ENCODE measurements around the gene LPP. TPM values are rescaled to one million over a fixed set of nuclear protein-coding genes. Genes with fewer than 3 reads are reported as not detected.

LPP gene
- total RNA-seq, 2 donors from 2014 or later: 52.7 to 56.7 TPM

DNA sequence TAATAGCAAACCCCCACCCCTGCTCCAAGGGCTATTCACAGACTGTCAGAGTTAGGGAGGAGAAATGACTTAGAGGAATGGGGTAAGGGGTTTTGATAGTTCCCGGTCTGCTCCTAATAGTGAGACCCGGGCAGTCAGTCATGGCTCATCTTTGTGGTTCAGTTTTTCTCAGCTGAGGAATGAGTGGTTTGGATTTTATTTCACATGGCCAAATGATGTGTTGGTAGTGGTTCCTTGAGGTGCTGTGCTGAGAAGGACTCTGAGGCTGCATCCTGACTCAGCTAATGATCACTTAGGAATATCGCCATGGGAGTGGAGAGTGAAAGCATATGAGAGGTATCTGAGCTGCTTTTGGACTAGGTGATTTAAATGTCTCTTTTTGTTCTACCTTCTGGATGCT, 80.2 kb downstream of the LPP start:
- Mint-ChIP-seq H3K27me3 (no peaks in the 10 kb centered on the region), H3K9me3 (peaks cover 4% of the 10 kb centered on the region), H3K27ac (no peak overlapping the region), H3K4me1 (ENCODE audit: low read depth in 2 of 2) (peaks cover 17 to 24% of the 10 kb centered on the region in 2 donors), H3K4me3 (no peak overlapping the region), H3K36me3 (no peaks in the 10 kb centered on the region)
- ATAC-seq: no peak
- no peak for DNase-seq (ENCODE audit: low spot score)

DNA sequence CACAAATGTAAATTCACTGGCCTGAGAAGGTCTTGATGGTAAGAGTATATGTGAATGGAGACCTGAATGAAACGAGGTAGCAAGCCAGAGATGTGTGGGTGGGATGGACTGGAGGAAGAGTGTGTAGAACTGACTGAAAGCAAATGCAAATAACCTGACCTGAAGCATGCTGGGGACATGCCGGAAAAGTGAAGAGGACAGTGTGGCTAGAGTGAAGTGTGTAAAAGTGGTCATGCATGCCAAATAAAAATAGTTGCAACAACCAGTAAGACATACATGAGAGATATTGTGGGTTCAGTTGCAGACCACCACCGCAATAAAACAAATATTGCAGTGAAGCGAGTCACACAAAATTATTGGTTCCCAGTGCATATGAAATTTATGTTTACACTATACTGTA, 82.3 kb downstream of the LPP start:
- Mint-ChIP-seq H3K4me1 (ENCODE audit: low read depth in 2 of 2) (peaks cover 21 to 22% of the 10 kb centered on the region in 2 donors), H3K27me3 (no peaks in the 10 kb centered on the region), H3K4me3 (no peak overlapping the region), H3K36me3 (no peaks in the 10 kb centered on the region), H3K9me3 (peaks cover 4% of the 10 kb centered on the region), H3K27ac (no peak overlapping the region)
- DNase-seq (ENCODE audit: low spot score) (no peak), ATAC-seq (no peak)

DNA sequence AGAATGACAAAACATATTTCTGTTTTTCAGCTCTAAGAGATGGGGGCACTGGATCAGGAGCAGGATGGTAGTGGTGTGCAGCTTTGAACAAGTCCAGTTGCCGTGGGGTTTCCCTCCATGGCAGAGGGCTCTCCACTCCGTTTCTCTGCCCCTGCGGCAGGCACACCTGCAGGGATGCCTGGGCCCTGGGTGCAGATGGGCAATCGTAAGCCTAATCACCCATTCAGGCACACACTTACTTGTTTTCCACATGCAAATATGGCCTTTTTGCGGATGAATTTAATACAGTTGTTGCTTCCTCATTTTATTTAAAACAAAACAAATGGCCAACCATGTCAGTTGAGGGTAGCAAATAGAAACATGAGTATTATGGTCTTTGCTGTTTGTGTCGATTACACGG, 85.1 kb downstream of the LPP start:
- Mint-ChIP-seq H3K9me3 (peaks cover 4% of the 10 kb centered on the region), H3K4me1 (ENCODE audit: low read depth in 2 of 2) (peaks cover 17 to 24% of the 10 kb centered on the region in 2 donors), H3K27ac (no peak overlapping the region), H3K27me3 (no peaks in the 10 kb centered on the region), H3K36me3 (no peaks in the 10 kb centered on the region), H3K4me3 (no peak overlapping the region)
- no peak for ATAC-seq
- DNase-seq (ENCODE audit: low spot score): no peak

DNA sequence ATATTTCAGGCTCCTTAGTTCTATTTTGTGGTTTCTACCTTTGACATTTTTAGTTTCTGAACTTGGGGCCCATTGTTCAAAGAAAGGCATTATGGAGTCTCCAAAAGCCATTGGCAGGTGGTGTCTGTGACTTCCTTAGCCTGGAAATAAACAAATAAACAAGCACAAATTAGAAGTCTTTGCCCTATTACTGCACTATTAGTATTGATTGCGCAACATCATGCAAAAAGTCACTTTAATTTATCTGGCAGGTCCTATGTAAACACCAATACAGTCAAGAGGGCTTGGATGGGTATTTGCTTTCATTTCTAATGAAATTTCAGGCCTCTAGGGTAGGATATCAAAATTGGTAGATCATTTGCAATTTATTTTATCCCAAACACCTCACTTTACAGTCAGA, 85.6 kb downstream of the LPP start:
- peaks cover 16 to 23% of the 10 kb centered on the region in 2 donors for H3K4me1 Mint-ChIP-seq (ENCODE audit: low read depth in 2 of 2)
- DNase-seq (ENCODE audit: low spot score) (no peak), ATAC-seq (no peak)
- H3K9me3 Mint-ChIP-seq: peaks cover 4% of the 10 kb centered on the region
- no peak overlapping the region for H3K4me3 Mint-ChIP-seq
- no peak overlapping the region for H3K27ac Mint-ChIP-seq
- no peaks in the 10 kb centered on the region for H3K27me3 Mint-ChIP-seq
- H3K36me3 Mint-ChIP-seq: no peaks in the 10 kb centered on the region

DNA sequence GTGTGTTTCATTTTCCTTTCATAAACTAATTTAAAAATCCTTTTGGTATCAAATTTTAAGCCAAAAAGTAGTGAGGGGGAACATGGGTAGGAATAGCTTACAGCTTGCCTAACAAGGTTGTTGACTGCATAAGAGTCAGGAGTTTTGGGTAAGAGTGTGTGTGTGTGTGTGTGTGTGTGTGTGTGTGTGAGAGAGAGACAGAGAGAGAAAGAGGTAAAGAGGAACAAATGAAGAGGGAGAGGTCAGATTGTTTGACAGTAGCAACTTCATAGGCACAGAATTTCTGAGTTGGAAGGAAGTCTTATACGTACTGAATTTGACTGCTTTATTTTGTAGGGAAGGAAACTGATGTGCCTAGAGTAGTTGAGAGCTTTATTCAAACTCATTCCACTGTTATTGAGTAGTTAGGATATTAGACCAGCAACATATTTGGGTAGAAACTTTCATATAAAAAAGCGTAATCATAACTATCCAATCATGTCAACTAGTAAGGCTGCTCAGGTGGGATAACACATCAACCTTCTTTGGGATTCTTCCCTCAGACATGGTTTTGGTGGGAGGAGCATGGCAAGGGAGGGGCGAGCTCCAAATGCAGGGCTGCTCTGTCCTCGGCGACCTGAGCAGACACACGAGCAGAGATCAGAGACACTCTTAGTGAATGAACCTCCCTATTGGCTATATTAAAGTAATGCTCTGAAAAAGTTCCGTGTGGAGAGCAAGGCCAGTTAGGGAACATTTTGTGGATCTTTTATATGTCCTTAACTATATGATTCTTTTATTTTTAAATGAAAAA, 86.4 kb downstream of the LPP start:
- H3K4me3 Mint-ChIP-seq: no peak overlapping the region

DNA sequence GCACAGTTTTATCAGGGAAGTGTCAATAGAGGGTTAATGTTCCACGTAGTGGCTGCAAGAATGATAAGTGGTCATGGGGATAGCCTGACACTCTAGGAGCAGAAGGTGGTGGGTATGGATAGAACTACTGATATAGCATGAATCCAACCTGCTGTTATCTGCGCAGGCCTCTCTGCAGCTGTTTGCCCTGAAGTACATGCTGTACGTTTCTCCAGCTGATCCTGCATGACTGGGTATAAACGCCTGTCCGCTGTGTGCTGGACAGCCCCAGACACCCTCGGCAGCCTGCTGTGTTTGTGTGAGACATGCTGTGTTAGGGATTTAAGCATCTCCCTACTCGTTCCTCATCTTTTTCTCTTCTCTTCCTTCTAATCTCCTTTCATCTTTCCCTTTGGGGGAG, 87.1 kb downstream of the LPP start:
- no peak for DNase-seq (ENCODE audit: low spot score)
- no peak overlapping the region for H3K27ac Mint-ChIP-seq
- no peak overlapping the region for H3K4me3 Mint-ChIP-seq
- H3K36me3 Mint-ChIP-seq: no peaks in the 10 kb centered on the region
- no peaks in the 10 kb centered on the region for H3K27me3 Mint-ChIP-seq
- no peaks in the 10 kb centered on the region for H3K9me3 Mint-ChIP-seq
- ATAC-seq: no peak
- H3K4me1 Mint-ChIP-seq (ENCODE audit: low read depth in 2 of 2): peaks cover 24 to 27% of the 10 kb centered on the region in 2 donors

More for the DNA sequence above, 86.4 kb downstream of the LPP start:
- ATAC-seq (no peak), DNase-seq (ENCODE audit: low spot score) (no peak)
- Mint-ChIP-seq H3K4me1 (ENCODE audit: low read depth in 2 of 2) (peaks cover 17 to 22% of the 10 kb centered on the region in 2 donors), H3K9me3 (no peaks in the 10 kb centered on the region), H3K27ac (no peak overlapping the region), H3K36me3 (no peaks in the 10 kb centered on the region), H3K27me3 (no peaks in the 10 kb centered on the region)

DNA sequence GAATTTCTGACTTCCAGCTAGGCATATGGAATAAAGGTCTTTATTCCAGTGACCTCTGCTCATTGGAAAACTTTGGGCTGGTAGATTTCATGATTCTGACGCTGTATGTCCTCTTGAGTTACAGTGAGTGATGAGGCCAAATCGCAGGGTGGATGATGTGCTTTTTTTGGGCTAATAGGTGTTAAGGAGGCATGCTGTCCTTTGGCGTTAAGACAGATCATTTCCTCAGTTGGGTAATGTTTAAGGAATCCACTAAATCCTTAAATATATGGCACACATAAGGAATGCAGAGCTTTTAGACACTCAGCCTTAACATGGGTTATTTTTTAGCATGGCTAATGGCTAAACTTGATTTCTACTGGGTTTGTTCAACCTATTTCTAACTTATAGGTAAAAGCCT, 87.9 kb downstream of the LPP start:
- Mint-ChIP-seq H3K4me1 (ENCODE audit: low read depth in 2 of 2) (peaks cover 28% of the 10 kb centered on the region in 2 donors), H3K27ac (peak overlapping the region in 1 of 2 donors; percentile 52), H3K4me3 (no peak overlapping the region)

DNA sequence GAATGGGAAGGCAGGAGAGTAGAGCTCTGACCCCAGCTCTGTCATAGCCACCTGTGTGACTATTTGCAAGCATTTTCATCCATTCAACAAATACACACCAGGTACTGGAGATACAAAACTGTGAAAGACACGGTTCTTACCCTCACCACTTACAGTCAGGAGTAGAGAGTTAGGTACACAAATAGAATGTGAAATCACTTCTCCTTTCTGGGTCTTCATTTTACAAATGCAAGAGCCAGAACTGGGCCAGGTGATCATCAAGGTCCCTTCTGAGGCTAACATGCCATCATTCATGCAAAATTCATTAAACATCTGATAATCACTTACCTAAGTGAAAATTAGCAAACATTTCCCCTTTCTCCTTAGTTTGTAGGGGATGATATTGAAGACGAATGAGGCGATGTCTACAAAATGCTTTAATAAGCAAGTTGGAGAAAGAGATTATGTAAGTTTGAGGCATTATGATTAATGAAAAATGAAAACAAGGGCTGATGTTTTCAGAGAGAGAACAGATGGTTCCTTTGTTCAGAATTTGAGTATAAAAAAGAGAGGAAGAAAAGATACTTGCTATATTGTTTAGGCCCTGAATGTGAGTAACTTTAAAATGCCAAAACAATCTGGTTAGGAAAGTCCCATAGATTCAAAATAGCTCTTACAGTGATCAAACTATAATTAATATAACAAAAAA, 88.6 kb downstream of the LPP start:
- ATAC-seq: no peak
- peaks cover 24 to 25% of the 10 kb centered on the region in 2 donors for H3K4me1 Mint-ChIP-seq (ENCODE audit: low read depth in 2 of 2)

More for the DNA sequence above, 87.9 kb downstream of the LPP start:
- H3K9me3 Mint-ChIP-seq: no peaks in the 10 kb centered on the region
- ATAC-seq (no peak), DNase-seq (ENCODE audit: low spot score) (no peak)
- no peaks in the 10 kb centered on the region for H3K27me3 Mint-ChIP-seq
- H3K36me3 Mint-ChIP-seq: no peaks in the 10 kb centered on the region

DNA sequence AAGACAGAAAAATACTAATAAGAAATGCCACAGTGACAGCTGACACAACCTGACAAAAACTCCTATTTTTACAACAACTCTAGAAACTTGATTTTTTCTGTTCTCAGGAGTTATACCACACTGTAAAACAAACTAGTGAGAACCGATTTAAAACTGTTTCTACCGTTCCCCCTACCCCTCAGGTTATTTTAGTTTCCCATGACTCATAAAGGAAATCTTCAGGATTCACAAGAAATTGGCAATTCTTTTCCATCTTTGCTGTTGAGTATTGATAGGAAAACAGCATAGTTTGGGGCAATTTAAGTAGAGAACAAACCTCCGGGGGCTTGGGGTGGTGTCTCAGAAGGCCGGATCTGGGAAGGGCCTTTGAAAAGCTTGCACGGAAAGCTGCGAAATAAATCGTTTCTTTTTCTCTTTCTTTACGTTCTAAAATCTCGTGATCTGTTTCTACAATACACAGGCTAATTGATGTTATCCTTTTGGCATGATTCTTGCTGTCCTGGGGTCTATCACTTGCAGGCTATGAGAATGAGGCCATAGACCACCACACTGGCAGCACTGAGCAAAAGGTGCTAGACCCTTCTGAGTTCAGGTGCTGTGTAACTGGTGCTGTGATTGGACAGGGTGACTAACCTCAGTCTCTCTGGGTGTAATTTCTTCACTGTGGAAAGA, 89.3 kb downstream of the LPP start:
- H3K4me3 Mint-ChIP-seq: no peak overlapping the region
- DNase-seq (ENCODE audit: low spot score) (no peak), ATAC-seq (no peak)
- no peaks in the 10 kb centered on the region for H3K27me3 Mint-ChIP-seq
- no peak overlapping the region for H3K27ac Mint-ChIP-seq
- H3K36me3 Mint-ChIP-seq: no peaks in the 10 kb centered on the region
- H3K9me3 Mint-ChIP-seq: no peaks in the 10 kb centered on the region
- peaks cover 24 to 25% of the 10 kb centered on the region in 2 donors for H3K4me1 Mint-ChIP-seq (ENCODE audit: low read depth in 2 of 2)

More for the DNA sequence above, 88.6 kb downstream of the LPP start:
- DNase-seq (ENCODE audit: low spot score): no peak
- H3K27me3 Mint-ChIP-seq: no peaks in the 10 kb centered on the region
- no peaks in the 10 kb centered on the region for H3K9me3 Mint-ChIP-seq
- peak overlapping the region in 1 of 2 donors; percentile 52 for H3K27ac Mint-ChIP-seq
- H3K4me3 Mint-ChIP-seq: no peak overlapping the region
- no peaks in the 10 kb centered on the region for H3K36me3 Mint-ChIP-seq

DNA sequence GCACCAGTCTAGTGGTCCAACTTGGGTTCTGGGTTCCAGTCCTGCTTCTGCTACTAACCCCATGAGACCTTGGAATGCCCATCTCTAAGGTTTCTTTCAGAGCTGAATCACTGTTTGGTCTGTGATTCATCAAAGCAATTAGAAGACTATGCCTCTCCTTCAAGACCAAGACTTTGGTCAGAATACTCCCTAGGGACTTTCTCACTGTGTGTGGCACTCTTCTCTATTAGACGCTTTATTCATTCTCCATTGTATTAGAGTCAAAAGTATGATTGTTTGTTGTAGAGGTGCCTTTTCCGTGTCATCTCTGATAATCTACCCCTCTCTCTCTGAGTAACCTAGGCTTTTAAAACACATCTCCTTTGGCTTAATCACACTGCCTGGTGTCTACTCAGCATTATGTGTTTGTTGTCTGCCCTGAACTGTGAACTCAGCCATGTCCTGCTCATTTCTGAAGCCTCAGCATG, 90.5 kb downstream of the LPP start:
- DNase-seq (ENCODE audit: low spot score): no peak
- H3K27ac Mint-ChIP-seq: peak overlapping the region in 1 of 2 donors; percentile 10
- H3K4me3 Mint-ChIP-seq: no peak overlapping the region
- no peaks in the 10 kb centered on the region for H3K9me3 Mint-ChIP-seq
- no peaks in the 10 kb centered on the region for H3K27me3 Mint-ChIP-seq
- H3K36me3 Mint-ChIP-seq: no peaks in the 10 kb centered on the region
- H3K4me1 Mint-ChIP-seq (ENCODE audit: low read depth in 2 of 2): peaks cover 24 to 25% of the 10 kb centered on the region in 2 donors
- ATAC-seq: no peak

DNA sequence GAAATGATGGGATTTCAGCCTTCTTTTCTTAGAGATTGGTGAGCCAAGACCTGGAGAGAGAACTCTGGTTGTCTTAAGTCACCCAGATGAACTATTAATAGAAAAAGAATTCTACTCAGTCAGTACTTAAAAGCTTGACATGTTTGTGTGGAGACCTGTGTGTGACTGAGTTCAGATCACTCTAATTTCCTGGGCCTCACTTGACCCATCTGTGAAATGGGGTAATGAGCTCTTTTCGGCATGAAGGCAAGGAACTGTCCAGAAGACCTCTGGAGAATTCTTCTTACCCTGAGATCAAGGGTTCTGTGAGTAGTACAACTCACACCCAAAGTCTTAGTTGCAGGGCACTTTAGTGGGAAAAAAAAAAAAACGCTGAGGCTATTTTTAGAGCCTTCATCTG, 92.9 kb downstream of the LPP start:
- Mint-ChIP-seq H3K4me1 (ENCODE audit: low read depth in 2 of 2) (peaks cover 25 to 35% of the 10 kb centered on the region in 2 donors), H3K27me3 (no peaks in the 10 kb centered on the region), H3K9me3 (peaks cover 3% of the 10 kb centered on the region), H3K4me3 (no peak overlapping the region), H3K27ac (no peak overlapping the region), H3K36me3 (no peaks in the 10 kb centered on the region)
- DNase-seq (ENCODE audit: low spot score): no peak
- ATAC-seq: no peak

DNA sequence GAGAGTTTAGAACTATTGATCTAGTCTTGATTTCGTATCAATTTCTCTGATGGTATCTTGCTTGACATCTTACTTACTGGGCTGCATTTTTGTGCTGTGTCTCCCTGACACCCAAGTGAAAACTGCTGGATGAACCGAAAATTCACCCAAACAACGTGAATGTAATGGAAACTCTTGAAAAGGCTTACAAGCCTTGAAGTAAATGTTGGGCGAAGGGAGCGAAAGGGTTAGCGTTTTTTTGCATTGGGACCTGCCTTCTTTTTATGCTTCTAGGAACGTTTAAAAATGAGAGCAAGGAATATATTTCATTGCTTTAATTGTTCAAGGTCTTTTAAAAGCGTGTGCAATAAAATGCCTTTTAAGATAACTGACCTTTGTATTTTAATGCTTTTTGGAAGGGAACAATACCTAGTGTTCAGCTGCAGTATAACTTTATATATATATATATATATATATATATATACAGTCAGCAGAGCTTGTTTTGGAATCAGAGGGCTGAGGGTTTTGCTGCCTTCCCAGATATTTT, 94.1 kb downstream of the LPP start:
- DNase-seq (ENCODE audit: low spot score): no peak
- Mint-ChIP-seq H3K36me3 (no peaks in the 10 kb centered on the region), H3K27me3 (no peaks in the 10 kb centered on the region), H3K9me3 (peaks cover 3% of the 10 kb centered on the region), H3K27ac (no peak overlapping the region), H3K4me1 (ENCODE audit: low read depth in 2 of 2) (peaks cover 26 to 32% of the 10 kb centered on the region in 2 donors), H3K4me3 (no peak overlapping the region)
- ATAC-seq: no peak

DNA sequence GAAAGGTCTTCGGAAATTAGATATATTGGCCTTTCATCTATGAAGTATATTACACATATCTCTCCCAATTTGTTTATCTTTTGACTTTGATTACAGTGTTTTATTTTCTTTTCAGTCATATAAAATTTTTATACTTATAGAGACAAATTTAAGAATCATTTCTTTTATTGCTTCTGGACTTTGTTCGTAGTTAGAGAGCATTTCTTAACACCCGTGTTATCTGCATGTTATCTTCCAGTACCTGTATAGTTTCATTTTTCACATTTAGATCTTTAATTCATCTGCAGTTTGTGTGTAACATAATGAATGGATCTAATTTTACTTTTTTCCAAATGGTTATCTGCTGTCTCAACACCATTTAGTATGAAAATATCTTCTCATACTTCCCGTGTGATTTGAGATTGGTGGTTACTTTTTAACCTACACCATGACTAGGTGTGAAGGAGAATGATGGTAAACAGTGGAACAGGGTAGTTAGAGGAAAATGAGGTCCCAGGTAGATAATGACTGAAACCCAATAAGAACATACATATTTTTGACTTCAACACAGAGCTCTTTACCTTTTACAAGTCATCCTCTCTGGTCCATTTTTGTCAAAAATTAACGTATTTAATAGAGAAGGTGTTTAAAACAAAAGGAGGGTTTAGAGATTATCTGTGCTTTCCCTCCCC, 99.3 kb downstream of the LPP start:
- ATAC-seq (no peak), DNase-seq (ENCODE audit: low spot score) (no peak)
- peaks cover 3% of the 10 kb centered on the region for H3K9me3 Mint-ChIP-seq
- H3K4me3 Mint-ChIP-seq: no peak overlapping the region
- no peaks in the 10 kb centered on the region for H3K36me3 Mint-ChIP-seq
- H3K4me1 Mint-ChIP-seq (ENCODE audit: low read depth in 2 of 2): peaks cover 31 to 39% of the 10 kb centered on the region in 2 donors
- peak overlapping the region in 1 of 2 donors; percentile 81 for H3K27ac Mint-ChIP-seq
- H3K27me3 Mint-ChIP-seq: no peaks in the 10 kb centered on the region
